Transverse colon (tissue), 4 donors: ENCODE results near the gene NTMT1. TPM values are rescaled to one million over a fixed set of nuclear protein-coding genes. Genes with fewer than 3 reads are reported as not detected.

Experiments used
- DNase-seq: peaks from one replicate; pipeline ENCODE4 v3.0.0-alpha.2; 2019
- H3K27ac ChIP-seq, 4 donors: fragments of 200-600 bp; sonication (generic); 2 replicates each; pipeline ENCODE4 v1.5.1; 2016 to 2018; ENCODE audit warnings: inconsistent platforms in 4 of 4
- H3K27me3 ChIP-seq: fragments of 200-600 bp; sonication (generic); 2 replicates; pipeline ENCODE4 v1.5.1; 2017; ENCODE audit warnings: inconsistent platforms
- H3K36me3 ChIP-seq, 4 donors: fragments of 200-600 bp; sonication (generic); 2 replicates each; pipeline ENCODE4 v1.5.1; 2017 to 2019; ENCODE audit warnings: inconsistent platforms in 4 of 4
- H3K4me1 ChIP-seq, 4 donors: fragments of 200-600 bp; sonication (generic); 2 replicates each; pipeline ENCODE4 v1.5.1; 2017 to 2020; ENCODE audit warnings: inconsistent platforms in 4 of 4
- H3K4me3 ChIP-seq, 4 donors: fragments of 200-600 bp; sonication (generic); 1 replicate in 1 of 4; 2 replicates in 3 of 4; pipeline versions ENCODE4 v1.5.1 to v1.6.1; 2017 to 2019; ENCODE audit warnings: inconsistent platforms in 4 of 4
- H3K9me3 ChIP-seq, 2 donors: fragments of 200-600 bp; sonication (generic); 2 replicates each; pipeline ENCODE4 v1.5.1; 2017 to 2019; ENCODE audit warnings: inconsistent platforms in 2 of 2
- CTCF ChIP-seq, 5 experiments: fragments of 200-600 bp in 3 of 5; fragments of 450-650 bp in 2 of 5; sonication (generic) in 3 of 5; IDR thresholded peaks; 1 replicate in 2 of 5; 2 replicates in 3 of 5; pipeline ENCODE4 v1.5.1; 2016 to 2017; ENCODE audit warnings: antibody characterized with exemption in 5 of 5, inconsistent platforms in 3 of 5, mild to moderate bottlenecking in 2 of 5, moderate library complexity in 1 of 5
- EP300 ChIP-seq: sonication (generic); formaldehyde crosslinking; IDR thresholded peaks from one replicate; pipeline ENCODE4 v1.6.1; 2017; ENCODE audit warnings: antibody characterized with exemption, low read depth
- POLR2A ChIP-seq: fragments of 450-650 bp; IDR thresholded peaks from one replicate; pipeline ENCODE4 v1.6.1; 2016; ENCODE audit warnings: antibody characterized with exemption, mild to moderate bottlenecking, moderate library complexity
- POLR2AphosphoS5 ChIP-seq, 3 donors: sonication (generic); formaldehyde crosslinking; IDR thresholded peaks; one replicate each; pipeline ENCODE4 v1.6.1; 2016; ENCODE audit warnings: antibody characterized with exemption in 3 of 3
- WGBS, 2 donors: methylation state at CpG; one replicate each; pipeline ENCODE4 v1.1.5; 2018; ENCODE audit warnings: low coverage in 1 of 2; 5-methylcytosine and 5-hydroxymethylcytosine counted together
- in situ Hi-C, 4 donors: fragments of 200-750 bp; cut with MboI; loops; one replicate each; pipeline versions ENCODE4 v1.15.0 to v1.15.1; 2017; ENCODE audit warnings: low sequenced_read_pairs in 3 of 4, low pct_ligation_motif_present in 1 of 4, low pct_unique_long_range_greater_than_20kb in 1 of 4
- intact Hi-C: fragments of 100-400 bp; cut with DNase I; formaldehyde crosslinking; loops from one replicate; pipeline ENCODE4 v1.15.1; 2023; ENCODE audit warnings: low total_unique reads
- total RNA-seq, 4 donors: library from RNA; depleted of rRNA; stranded (reverse); fragments of >200 nt; gene quantifications; one replicate each; pipeline ENCODE4 v1.1.0, GENCODE V29; 2016

NTMT1 gene
- total RNA-seq, 4 donors from 2014 or later: 11.3 to 19.1 (median 14.3) TPM

- Histone ChIP-seq H3K4me3 (peak overlapping the region in 2 of 4 donors; percentile 60 to 75), H3K9me3 (no peaks in the 10 kb centered on the region), H3K36me3 (no peaks in the 10 kb centered on the region), H3K4me1 (peaks cover 22 to 44% (median 37%) of the 10 kb centered on the region in 4 donors), H3K27me3 (no peaks in the 10 kb centered on the region), H3K27ac (peak overlapping the region in 2 of 4 donors; percentile 92 to 94)
- no peak for TF ChIP-seq POLR2AphosphoS5 (IDR thresholded peaks at IDR 0.05)
- TF ChIP-seq POLR2A: no peak
- peak in 1 of 5 experiments; percentile 42 for TF ChIP-seq CTCF (IDR thresholded peaks at IDR 0.05)
- TF ChIP-seq EP300: no peak
- 27% methylated on average over 12 of the region's 12 CpGs; no CpG with 5 or more reads in 1 of the 2 donors for WGBS, 2 donors
- in situ Hi-C loops (loop anchor here in 3 of 4 donors (5.0 to 10.0 kb wide), 3 partner anchors 447 to 477 kb away; no protein-coding TSS in a partner anchor), intact Hi-C loops (loop anchor here (2.0 to 5.0 kb wide), 2 partner anchors 117 to 439 kb away; no protein-coding TSS in a partner anchor)
- DNase-seq: no peak
Observed at GRCh38 chr9:129611307-129611800, 14.6 kb upstream of the NTMT1 start.

GRCh38 chr9:129612123-129612522, 13.8 kb upstream of the NTMT1 start:
- no peak overlapping the region for H3K27ac ChIP-seq

GRCh38 chr9:129612815-129613519, 13.0 kb upstream of the NTMT1 start:
- DNase-seq: no peak
- intact Hi-C loops: loop anchor here (5.0 kb wide), 1 partner anchor 441 kb away; no protein-coding TSS in a partner anchor

More at GRCh38 chr9:129612123-129612522, 13.8 kb upstream of the NTMT1 start:
- H3K9me3 ChIP-seq: no peaks in the 10 kb centered on the region
- 77% methylated on average over 4 of the region's 7 CpGs; no CpG with 5 or more reads in 1 of the 2 donors for WGBS, 2 donors
- DNase-seq: no peak
- no peaks in the 10 kb centered on the region for H3K36me3 ChIP-seq
- no peak overlapping the region for H3K4me3 ChIP-seq
- no peaks in the 10 kb centered on the region for H3K27me3 ChIP-seq
- peaks cover 22 to 39% (median 35%) of the 10 kb centered on the region in 4 donors for H3K4me1 ChIP-seq
- in situ Hi-C loops: loop anchor here in 3 of 4 donors (5.0 to 10.0 kb wide), 3 partner anchors 447 to 477 kb away; no protein-coding TSS in a partner anchor
- TF ChIP-seq EP300: no peak
- no peak for TF ChIP-seq POLR2AphosphoS5 (IDR thresholded peaks at IDR 0.05)
- TF ChIP-seq POLR2A: no peak
- no peak for TF ChIP-seq CTCF (IDR thresholded peaks at IDR 0.05)
- intact Hi-C loops: loop anchor here (5.0 kb wide), 1 partner anchor 440 kb away; no protein-coding TSS in a partner anchor

GRCh38 chr9:129613520-129614175, 12.3 kb upstream of the NTMT1 start:
- intact Hi-C loops: loop anchor here (5.0 kb wide), 1 partner anchor 441 kb away; no protein-coding TSS in a partner anchor
- TF ChIP-seq CTCF (IDR thresholded peaks at IDR 0.05) (no peak), POLR2A (no peak), POLR2AphosphoS5 (IDR thresholded peaks at IDR 0.05) (peak in 1 of 3 donors; percentile 14)
- Histone ChIP-seq H3K4me1 (peaks cover 11 to 25% (median 23%) of the 10 kb centered on the region in 4 donors), H3K4me3 (no peak overlapping the region), H3K9me3 (no peaks in the 10 kb centered on the region), H3K27me3 (no peaks in the 10 kb centered on the region), H3K36me3 (no peaks in the 10 kb centered on the region), H3K27ac (peak overlapping the region in 1 of 4 donors; percentile 33)
- DNase-seq: no peak
- 74% methylated on average over 19 of the region's 19 CpGs; no CpG with 5 or more reads in 1 of the 2 donors for WGBS, 2 donors
- in situ Hi-C loops: loop anchor here in 3 of 4 donors (5.0 to 10.0 kb wide), 3 partner anchors 449 to 479 kb away; no protein-coding TSS in a partner anchor

More at GRCh38 chr9:129612815-129613519, 13.0 kb upstream of the NTMT1 start:
- H3K27me3 ChIP-seq: no peaks in the 10 kb centered on the region
- no peaks in the 10 kb centered on the region for H3K9me3 ChIP-seq
- peaks cover 17 to 32% (median 29%) of the 10 kb centered on the region in 4 donors for H3K4me1 ChIP-seq
- H3K36me3 ChIP-seq: no peaks in the 10 kb centered on the region
- WGBS, 2 donors: 71% methylated on average over 12 of the region's 15 CpGs; no CpG with 5 or more reads in 1 of the 2 donors
- in situ Hi-C loops: loop anchor here in 3 of 4 donors (5.0 to 10.0 kb wide), 3 partner anchors 448 to 478 kb away; no protein-coding TSS in a partner anchor
- no peak for TF ChIP-seq EP300
- no peak for TF ChIP-seq POLR2AphosphoS5 (IDR thresholded peaks at IDR 0.05)
- H3K27ac ChIP-seq: peak overlapping the region in 1 of 4 donors; percentile 33
- no peak overlapping the region for H3K4me3 ChIP-seq
